Thyroid gland (tissue), 4 donors: Measurements from ENCODE around the gene SPPL2A.

Experiments
- CTCF ChIP-seq, 6 experiments: fragments of 200-600 bp in 3 of 6; fragments of 450-650 bp in 3 of 6; sonication (generic) in 3 of 6; IDR thresholded peaks; one replicate each; pipeline ENCODE4 v1.5.1; 2016 to 2019; ENCODE audit warnings: antibody characterized with exemption in 6 of 6, mild to moderate bottlenecking in 2 of 6, inconsistent platforms in 1 of 6, moderate library complexity in 1 of 6
- POLR2A ChIP-seq, 2 donors: fragments of 450-650 bp; IDR thresholded peaks; one replicate each; pipeline ENCODE4 v1.6.1; 2017; ENCODE audit warnings: antibody characterized with exemption in 2 of 2, mild to moderate bottlenecking in 2 of 2, moderate library complexity in 1 of 2

- TF ChIP-seq CTCF (IDR thresholded peaks at IDR 0.05) (no peak), POLR2A (IDR thresholded peaks at IDR 0.05) (no peak)
These were observed 26.0 kb upstream of the SPPL2A start for GRCh38 chr15:50791486-50791885.
